NT2/D1 (cell line): Measurements from ENCODE around the gene TJP1.

Experiments used
- SUZ12 ChIP-seq: IDR thresholded peaks from 2 replicates; pipeline ENCODE4 v1.6.1; 2011; ENCODE audit not compliant: insufficient read length, insufficient read depth; ENCODE audit errors: extremely low read depth
- YY1 ChIP-seq: IDR thresholded peaks from 2 replicates; pipeline ENCODE4 v1.6.1; 2011; ENCODE audit not compliant: insufficient read length, insufficient read depth
- ZNF274 ChIP-seq: IDR thresholded peaks from 2 replicates; pipeline ENCODE4 v1.6.1; 2011; ENCODE audit warnings: mild to moderate bottlenecking, low read depth, low read length

GRCh38 chr15:29734917-29735572 is 87.2 kb downstream of the TJP1 start:
- TF ChIP-seq YY1 (no peak), ZNF274 (no peak), SUZ12 (no peak)
